Calu3 (cell line): ENCODE measurements around the gene MRGPRF. TPM values are rescaled to one million over a fixed set of nuclear protein-coding genes. Genes with fewer than 3 reads are reported as not detected.

Experiments used
- BruUV-seq: library from RNA; stranded (reverse); fragments of 400-500 nt; replicated peaks from 2 replicates; lab custom pipeline; 2021; lab: Mats Ljungman, UMichigan
- CTCF ChIA-PET: fragments of 300-600 bp; sonication (Branson Sonifier 250); formaldehyde crosslinking; loops from one replicate; lab custom pipeline; 2022; ENCODE audit warnings: antibody characterized with exemption; lab: Charles Lee
- DNase-seq: peaks from one replicate; pipeline ENCODE4 v3.0.0; 2022
- H3K27ac Mint-ChIP-seq: one replicate; pipeline ENCODE4 v1.8.0; 2022; ENCODE audit warnings: mixed read lengths; ENCODE audit not compliant: unreplicated experiment
- H3K27me3 Mint-ChIP-seq: one replicate; pipeline ENCODE4 v1.8.0; 2022; ENCODE audit warnings: mixed read lengths; ENCODE audit not compliant: unreplicated experiment
- H3K36me3 Mint-ChIP-seq: one replicate; pipeline ENCODE4 v1.8.0; 2022; ENCODE audit warnings: mild to moderate bottlenecking, moderate library complexity, mixed read lengths; ENCODE audit not compliant: insufficient read depth, unreplicated experiment
- H3K4me1 Mint-ChIP-seq: one replicate; pipeline ENCODE4 v1.8.0; 2022; ENCODE audit warnings: mild to moderate bottlenecking, low read depth, mixed read lengths; ENCODE audit not compliant: unreplicated experiment
- H3K4me3 Mint-ChIP-seq: one replicate; pipeline ENCODE4 v1.8.0; 2022; ENCODE audit warnings: mild to moderate bottlenecking, low read depth, moderate library complexity, mixed read lengths; ENCODE audit not compliant: unreplicated experiment
- H3K9me3 Mint-ChIP-seq: one replicate; pipeline ENCODE4 v1.8.0; 2022; ENCODE audit warnings: low read depth, mixed read lengths; ENCODE audit not compliant: unreplicated experiment
- intact Hi-C: fragments of 100-400 bp; cut with micrococcal nuclease; formaldehyde crosslinking; loops from one replicate; pipeline ENCODE4 v1.10.0; 2022; ENCODE audit not compliant: unreplicated experiment
- total RNA-seq: library from RNA; stranded (reverse); gene quantifications from 2 replicates; pipeline ENCODE4 v1.2.3, GENCODE V29; 2022
- TF ChIP-seq, protein P1 (sequence below): fragments of 200-600 bp; IDR thresholded peaks from one replicate; pipeline ENCODE4 v1.8.0; 2022; ENCODE audit warnings: antibody characterized with exemption; ENCODE audit not compliant: unreplicated experiment

MRGPRF gene
- total RNA-seq, 1 experiment from 2014 or later, result 0.14 TPM

DNA sequence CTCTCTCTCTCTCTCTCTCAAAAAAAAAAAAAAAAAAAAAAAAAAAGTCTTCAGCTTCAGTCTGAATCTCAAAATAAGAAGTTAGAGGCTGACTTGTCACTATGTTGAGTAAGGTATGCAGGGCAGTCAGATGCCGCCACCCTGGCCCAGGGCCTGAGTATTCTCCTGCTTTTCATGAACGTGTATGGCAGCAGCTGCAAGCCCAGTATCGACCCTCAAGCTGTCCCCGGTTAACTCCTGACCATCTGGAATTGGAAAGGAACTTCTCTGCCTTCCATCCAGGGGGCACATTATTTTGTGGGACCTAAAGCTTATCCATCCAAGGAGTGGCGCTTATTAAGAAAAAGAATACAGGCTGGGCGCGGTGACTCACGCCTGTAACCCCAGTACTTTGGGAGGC is 43.7 kb downstream of the MRGPRF start:
- CTCF ChIA-PET, result no interaction called here
- no peaks in the 10 kb centered on the region for H3K9me3 Mint-ChIP-seq
- TF ChIP-seq, protein P1, sequence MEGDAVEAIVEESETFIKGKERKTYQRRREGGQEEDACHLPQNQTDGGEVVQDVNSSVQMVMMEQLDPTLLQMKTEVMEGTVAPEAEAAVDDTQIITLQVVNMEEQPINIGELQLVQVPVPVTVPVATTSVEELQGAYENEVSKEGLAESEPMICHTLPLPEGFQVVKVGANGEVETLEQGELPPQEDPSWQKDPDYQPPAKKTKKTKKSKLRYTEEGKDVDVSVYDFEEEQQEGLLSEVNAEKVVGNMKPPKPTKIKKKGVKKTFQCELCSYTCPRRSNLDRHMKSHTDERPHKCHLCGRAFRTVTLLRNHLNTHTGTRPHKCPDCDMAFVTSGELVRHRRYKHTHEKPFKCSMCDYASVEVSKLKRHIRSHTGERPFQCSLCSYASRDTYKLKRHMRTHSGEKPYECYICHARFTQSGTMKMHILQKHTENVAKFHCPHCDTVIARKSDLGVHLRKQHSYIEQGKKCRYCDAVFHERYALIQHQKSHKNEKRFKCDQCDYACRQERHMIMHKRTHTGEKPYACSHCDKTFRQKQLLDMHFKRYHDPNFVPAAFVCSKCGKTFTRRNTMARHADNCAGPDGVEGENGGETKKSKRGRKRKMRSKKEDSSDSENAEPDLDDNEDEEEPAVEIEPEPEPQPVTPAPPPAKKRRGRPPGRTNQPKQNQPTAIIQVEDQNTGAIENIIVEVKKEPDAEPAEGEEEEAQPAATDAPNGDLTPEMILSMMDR, result no peak
- BruUV-seq, result no TSS peak
- H3K27ac Mint-ChIP-seq, result no peak overlapping the region
- no peak for DNase-seq
- intact Hi-C loops, result no loop called here
- H3K4me1 Mint-ChIP-seq, result peaks cover 7% of the 10 kb centered on the region
- H3K36me3 Mint-ChIP-seq, result no peaks in the 10 kb centered on the region
- H3K4me3 Mint-ChIP-seq, result no peak overlapping the region
- H3K27me3 Mint-ChIP-seq, result peaks cover 68% of the 10 kb centered on the region

DNA sequence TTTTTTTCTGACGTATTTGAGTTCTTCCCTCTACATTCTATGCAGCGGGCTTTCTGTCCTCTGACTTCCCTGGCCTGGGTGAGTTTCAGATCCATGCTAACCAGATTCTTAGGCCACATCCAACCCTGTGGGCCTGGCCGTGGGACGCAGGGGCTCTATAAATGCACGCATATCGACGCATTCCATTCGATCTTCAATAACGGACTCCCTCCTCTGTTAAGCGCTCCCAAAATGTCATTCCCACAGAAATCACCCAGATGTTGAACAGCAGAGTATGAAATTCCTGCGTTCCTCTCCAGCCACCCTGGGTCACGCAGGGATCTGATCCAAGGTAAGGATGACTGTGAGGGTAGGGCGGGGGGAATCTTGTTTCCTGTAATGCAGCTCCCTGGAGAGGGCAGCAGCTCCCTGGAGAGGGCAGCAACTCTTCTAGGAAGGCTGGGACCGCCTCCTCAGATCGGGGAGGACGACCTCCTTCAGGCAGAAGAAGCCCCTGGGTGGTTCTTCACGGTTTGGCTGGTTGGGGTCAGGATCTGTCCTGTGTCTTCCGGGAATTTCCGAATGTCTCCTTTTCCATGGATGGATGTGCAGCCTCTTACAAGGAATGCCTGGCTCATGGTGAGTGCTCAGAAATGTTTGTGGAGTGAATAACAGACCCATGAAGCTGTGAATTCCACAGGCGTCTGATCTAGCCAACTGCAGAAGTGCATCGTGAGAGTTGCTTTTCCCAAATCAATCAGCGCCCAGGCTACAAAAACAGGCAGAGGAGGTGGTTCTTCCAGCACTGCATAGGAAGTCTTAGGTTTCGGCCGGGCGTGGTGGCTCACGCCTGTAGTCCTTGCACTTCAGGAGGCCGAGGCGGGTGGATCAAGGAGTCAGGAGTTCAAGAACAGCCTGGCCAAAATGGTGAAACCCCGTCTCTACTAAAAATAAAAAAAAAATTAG is 44.5 kb downstream of the MRGPRF start:
- no peaks in the 10 kb centered on the region for H3K9me3 Mint-ChIP-seq
- no peak overlapping the region for H3K27ac Mint-ChIP-seq
- intact Hi-C loops, result no loop called here
- no peak overlapping the region for H3K4me3 Mint-ChIP-seq
- peaks cover 73% of the 10 kb centered on the region for H3K27me3 Mint-ChIP-seq
- no peaks in the 10 kb centered on the region for H3K36me3 Mint-ChIP-seq
- no TSS peak for BruUV-seq
- TF ChIP-seq, protein P1, result no peak
- peaks cover 7% of the 10 kb centered on the region for H3K4me1 Mint-ChIP-seq
- CTCF ChIA-PET, result no interaction called here
- DNase-seq, result no peak

DNA sequence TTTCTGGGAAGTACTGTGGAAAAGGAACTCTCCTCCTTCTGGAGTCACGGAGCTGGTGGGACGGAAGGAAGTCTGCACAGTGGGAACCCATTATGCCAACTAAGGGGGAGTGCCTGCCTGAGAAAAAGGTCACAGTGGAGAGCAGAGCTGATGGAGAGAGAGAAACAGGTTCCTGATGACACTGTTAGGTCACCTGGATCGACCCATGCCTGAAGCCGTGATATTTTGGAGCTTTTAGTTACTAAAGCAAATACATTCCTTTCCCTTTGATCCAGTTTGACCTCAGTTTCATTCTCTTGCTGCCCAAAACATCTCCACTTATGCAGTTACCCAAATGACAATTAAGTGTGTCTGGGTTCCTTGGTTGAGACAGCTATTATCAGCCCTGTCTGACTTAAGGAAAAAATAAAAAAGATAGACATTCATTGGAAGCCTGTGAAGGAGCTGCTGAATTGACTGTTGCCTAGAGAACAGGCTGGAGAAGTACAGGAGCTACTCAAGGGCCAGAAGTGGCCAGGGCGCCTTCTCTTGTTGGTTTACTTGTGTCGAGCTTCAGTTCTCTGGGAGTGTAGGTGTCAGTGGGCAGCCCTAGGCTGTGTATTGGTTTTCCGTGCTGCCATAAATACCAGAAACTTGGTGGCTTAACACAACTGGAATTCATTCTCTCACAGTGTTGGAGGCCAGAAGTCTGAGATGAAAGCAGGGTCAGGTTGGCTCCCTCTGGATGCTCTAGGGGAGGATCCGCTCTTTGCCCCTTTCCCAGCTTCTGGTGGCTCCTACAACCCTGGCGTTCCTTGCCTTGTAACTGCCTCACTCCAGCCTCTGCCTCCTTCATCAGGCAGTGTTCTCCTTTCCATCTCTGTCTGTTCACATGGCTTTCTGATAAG is 45.9 kb downstream of the MRGPRF start:
- H3K27me3 Mint-ChIP-seq, result peaks cover 65% of the 10 kb centered on the region
- CTCF ChIA-PET, result no interaction called here
- H3K9me3 Mint-ChIP-seq, result no peaks in the 10 kb centered on the region
- no peaks in the 10 kb centered on the region for H3K4me1 Mint-ChIP-seq
- no peaks in the 10 kb centered on the region for H3K36me3 Mint-ChIP-seq
- intact Hi-C loops, result no loop called here
- no TSS peak for BruUV-seq
- no peak overlapping the region for H3K4me3 Mint-ChIP-seq
- DNase-seq, result no peak
- TF ChIP-seq, protein P1, result no peak
- no peak overlapping the region for H3K27ac Mint-ChIP-seq
